Rectal smooth muscle tissue (tissue), 1 donor: Measurements from ENCODE around the gene UNC5C.
"Not testable (repeated sequence)": the region's sequence is repeated elsewhere in the genome, so short reads cannot be mapped to it uniquely, and the experiment has no call there.

Source experiments
- H3K27ac ChIP-seq: one replicate; pipeline ENCODE4 v1.7.0; 2013; ENCODE audit warnings: low read depth, low read length, inconsistent platforms
- H3K27me3 ChIP-seq: one replicate; pipeline ENCODE4 v1.7.0; 2013; ENCODE audit warnings: low read length; ENCODE audit not compliant: control insufficient read depth, insufficient read depth
- H3K36me3 ChIP-seq: one replicate; pipeline ENCODE4 v1.7.0; 2013; ENCODE audit warnings: low read length; ENCODE audit not compliant: control insufficient read depth, insufficient read depth
- H3K4me1 ChIP-seq: one replicate; pipeline ENCODE4 v1.7.0; 2013; ENCODE audit warnings: low read length; ENCODE audit not compliant: control insufficient read depth, insufficient read depth
- H3K4me3 ChIP-seq: one replicate; pipeline ENCODE4 v1.7.0; 2013; ENCODE audit warnings: low read length
- H3K9ac ChIP-seq: one replicate; pipeline ENCODE4 v1.7.0; 2013; ENCODE audit warnings: low read length

UNC5C gene

GRCh38 chr4:95178938-95179337 lies 369.8 kb downstream of the UNC5C start:
- no peaks in the 10 kb centered on the region for H3K36me3 ChIP-seq
- H3K9ac ChIP-seq, result no peak overlapping the region
- no peak overlapping the region for H3K4me3 ChIP-seq
- no peaks in the 10 kb centered on the region for H3K4me1 ChIP-seq
- no peaks in the 10 kb centered on the region for H3K27me3 ChIP-seq
- H3K27ac ChIP-seq, result no peak overlapping the region

GRCh38 chr4:95171377-95171776 lies 377.4 kb downstream of the UNC5C start:
- not testable (repeated sequence) for H3K4me1 ChIP-seq, H3K4me3 ChIP-seq

GRCh38 chr4:95170176-95170575 lies 378.6 kb downstream of the UNC5C start:
- Histone ChIP-seq H3K4me3 (no peak overlapping the region), H3K27ac (no peak overlapping the region), H3K4me1 (no peaks in the 10 kb centered on the region), H3K27me3 (no peaks in the 10 kb centered on the region), H3K36me3 (no peaks in the 10 kb centered on the region), H3K9ac (no peak overlapping the region)

More at GRCh38 chr4:95171377-95171776, 377.4 kb downstream of the UNC5C start:
- H3K9ac ChIP-seq, H3K36me3 ChIP-seq, H3K27ac ChIP-seq, H3K27me3 ChIP-seq: not testable (repeated sequence)

- H3K27ac ChIP-seq, result no peak overlapping the region
These were observed 381.0 kb downstream of the UNC5C start for GRCh38 chr4:95167805-95168204.

GRCh38 chr4:95165926-95166524 lies 382.7 kb downstream of the UNC5C start:
- H3K9ac ChIP-seq, result no peak overlapping the region
- no peak overlapping the region for H3K27ac ChIP-seq
- H3K4me3 ChIP-seq, result no peak overlapping the region
- no peaks in the 10 kb centered on the region for H3K27me3 ChIP-seq
- no peaks in the 10 kb centered on the region for H3K36me3 ChIP-seq
- no peaks in the 10 kb centered on the region for H3K4me1 ChIP-seq

More at GRCh38 chr4:95167805-95168204, 381.0 kb downstream of the UNC5C start:
- H3K4me3 ChIP-seq, result no peak overlapping the region
- H3K9ac ChIP-seq, result no peak overlapping the region
- H3K4me1 ChIP-seq, result no peaks in the 10 kb centered on the region
- no peaks in the 10 kb centered on the region for H3K36me3 ChIP-seq
- no peaks in the 10 kb centered on the region for H3K27me3 ChIP-seq

GRCh38 chr4:95162867-95163266 lies 385.9 kb downstream of the UNC5C start:
- Histone ChIP-seq H3K27ac (no peak overlapping the region), H3K27me3 (no peaks in the 10 kb centered on the region), H3K4me1 (no peaks in the 10 kb centered on the region), H3K36me3 (no peaks in the 10 kb centered on the region), H3K4me3 (no peak overlapping the region), H3K9ac (no peak overlapping the region)

- no peaks in the 10 kb centered on the region for H3K4me1 ChIP-seq
- no peak overlapping the region for H3K27ac ChIP-seq
- no peaks in the 10 kb centered on the region for H3K27me3 ChIP-seq
- H3K4me3 ChIP-seq, result no peak overlapping the region
- no peak overlapping the region for H3K9ac ChIP-seq
- H3K36me3 ChIP-seq, result no peaks in the 10 kb centered on the region
These were observed 386.8 kb downstream of the UNC5C start for GRCh38 chr4:95161781-95162469.

GRCh38 chr4:95159384-95159783 lies 389.4 kb downstream of the UNC5C start:
- Histone ChIP-seq H3K27ac (no peak overlapping the region), H3K4me1 (no peaks in the 10 kb centered on the region), H3K4me3 (no peak overlapping the region)

GRCh38 chr4:95158626-95159025 lies 390.1 kb downstream of the UNC5C start:
- Histone ChIP-seq H3K4me1 (no peaks in the 10 kb centered on the region), H3K27me3 (no peaks in the 10 kb centered on the region), H3K27ac (no peak overlapping the region), H3K4me3 (no peak overlapping the region), H3K9ac (no peak overlapping the region), H3K36me3 (no peaks in the 10 kb centered on the region)

More at GRCh38 chr4:95159384-95159783, 389.4 kb downstream of the UNC5C start:
- H3K9ac ChIP-seq, result no peak overlapping the region
- H3K27me3 ChIP-seq, result no peaks in the 10 kb centered on the region
- H3K36me3 ChIP-seq, result no peaks in the 10 kb centered on the region

- Histone ChIP-seq H3K4me1 (no peaks in the 10 kb centered on the region), H3K4me3 (no peak overlapping the region), H3K36me3 (no peaks in the 10 kb centered on the region), H3K9ac (no peak overlapping the region), H3K27me3 (no peaks in the 10 kb centered on the region), H3K27ac (no peak overlapping the region)
These were observed 390.7 kb downstream of the UNC5C start for GRCh38 chr4:95158045-95158444.

GRCh38 chr4:95157596-95157995 lies 391.2 kb downstream of the UNC5C start:
- no peak overlapping the region for H3K27ac ChIP-seq

GRCh38 chr4:95156452-95156765 lies 392.4 kb downstream of the UNC5C start:
- no peaks in the 10 kb centered on the region for H3K36me3 ChIP-seq
- no peaks in the 10 kb centered on the region for H3K27me3 ChIP-seq
- no peak overlapping the region for H3K27ac ChIP-seq
- no peak overlapping the region for H3K4me3 ChIP-seq
- no peak overlapping the region for H3K9ac ChIP-seq
- no peaks in the 10 kb centered on the region for H3K4me1 ChIP-seq

More at GRCh38 chr4:95157596-95157995, 391.2 kb downstream of the UNC5C start:
- no peak overlapping the region for H3K4me3 ChIP-seq
- H3K9ac ChIP-seq, result no peak overlapping the region
- no peaks in the 10 kb centered on the region for H3K27me3 ChIP-seq
- no peaks in the 10 kb centered on the region for H3K36me3 ChIP-seq
- H3K4me1 ChIP-seq, result no peaks in the 10 kb centered on the region
